Gastroesophageal sphincter (tissue), 4 donors: ENCODE results near the gene PCSK7. TPM values are rescaled to one million over a fixed set of nuclear protein-coding genes. Genes with fewer than 3 reads are reported as not detected.

Experiments
- ATAC-seq: fragments of 150-250 bp; one replicate; pipeline ENCODE4 v1.9.1; 2016; ENCODE audit warnings: mild to moderate bottlenecking, moderate library complexity
- H3K27ac ChIP-seq, 4 donors: fragments of 200-600 bp; sonication (generic) in 3 of 4; 1 replicate in 3 of 4; 2 replicates in 1 of 4; pipeline ENCODE4 v1.5.1; 2016 to 2019
- H3K27me3 ChIP-seq: fragments of 200-600 bp; sonication (generic); one replicate; pipeline ENCODE4 v1.5.1; 2019
- H3K36me3 ChIP-seq, 2 donors: fragments of 200-600 bp; sonication (generic); one replicate each; pipeline ENCODE4 v1.5.1; 2019; ENCODE audit warnings: control low read depth in 1 of 2
- H3K4me1 ChIP-seq, 3 donors: fragments of 200-600 bp; sonication (generic); 1 replicate in 2 of 3; 2 replicates in 1 of 3; pipeline ENCODE4 v1.5.1; 2016 to 2019; ENCODE audit warnings: control low read depth in 2 of 3
- H3K4me3 ChIP-seq, 2 donors: fragments of 200-600 bp; sonication (generic); one replicate each; pipeline ENCODE4 v1.5.1; 2019; ENCODE audit warnings: mild to moderate bottlenecking in 1 of 2, moderate library complexity in 1 of 2
- H3K9me3 ChIP-seq, 3 donors: fragments of 200-600 bp; sonication (generic); one replicate each; pipeline ENCODE4 v1.5.1; 2017 to 2019; ENCODE audit warnings: control low read depth in 2 of 3
- EP300 ChIP-seq: sonication (generic); formaldehyde crosslinking; IDR thresholded peaks from one replicate; pipeline ENCODE4 v1.6.1; 2017; ENCODE audit warnings: antibody characterized with exemption, mild to moderate bottlenecking
- POLR2A ChIP-seq, 2 donors: fragments of 450-650 bp; IDR thresholded peaks; one replicate each; pipeline ENCODE4 v1.6.1; 2017; ENCODE audit warnings: antibody characterized with exemption in 2 of 2, mild to moderate bottlenecking in 2 of 2, moderate library complexity in 1 of 2
- POLR2AphosphoS5 ChIP-seq: sonication (generic); formaldehyde crosslinking; IDR thresholded peaks from one replicate; pipeline ENCODE4 v1.6.1; 2017; ENCODE audit warnings: antibody characterized with exemption
- WGBS, 2 donors: methylation state at CpG; one replicate each; pipeline ENCODE4 v1.1.5; 2018; ENCODE audit warnings: low coverage in 1 of 2; 5-methylcytosine and 5-hydroxymethylcytosine counted together
- small RNA-seq, 4 donors: library from RNA; depleted of rRNA; stranded (forward); fragments of <200 nt; gene quantifications; one replicate each; pipeline ENCODE3, GENCODE V24; 2016
- total RNA-seq, 4 donors: library from RNA; depleted of rRNA; stranded (reverse); fragments of >200 nt; gene quantifications; one replicate each; pipeline ENCODE4 v1.1.0, GENCODE V29; 2016
- TF ChIP-seq, protein P1 (sequence below), 4 experiments: fragments of 200-600 bp in 2 of 4; fragments of 450-650 bp in 2 of 4; sonication (generic) in 1 of 4; IDR thresholded peaks; one replicate each; pipeline ENCODE4 v1.5.1; 2017 to 2019; ENCODE audit warnings: antibody characterized with exemption in 4 of 4, mild to moderate bottlenecking in 2 of 4, moderate library complexity in 2 of 4

Gene PCSK7
- total RNA-seq, 4 donors from 2014 or later: 28.9 to 40.5 (median 35.3) TPM

DNA sequence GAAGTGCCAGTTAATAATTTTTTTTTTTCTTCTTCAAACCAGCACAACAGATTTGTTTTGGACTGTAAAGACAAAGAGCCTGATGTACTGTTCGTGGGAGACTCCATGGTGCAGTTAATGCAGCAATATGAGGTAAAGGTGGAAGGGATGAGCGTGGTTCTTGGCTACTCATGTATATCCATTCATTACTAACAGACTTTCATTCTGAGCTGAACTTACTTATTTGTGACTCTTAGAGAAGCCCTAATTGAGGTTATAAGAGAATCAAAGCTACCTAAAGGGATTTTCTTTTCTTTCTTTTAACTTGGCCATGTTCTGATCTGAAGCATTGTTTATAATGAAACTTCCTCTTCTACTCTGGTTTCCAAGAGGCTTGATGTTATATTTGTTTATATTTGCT lies 72.0 kb downstream of the PCSK7 start:
- Histone ChIP-seq H3K27me3 (no peaks in the 10 kb centered on the region), H3K27ac (no peak overlapping the region), H3K4me3 (no peak overlapping the region), H3K9me3 (no peaks in the 10 kb centered on the region), H3K36me3 (peaks cover 0 to 71% of the 10 kb centered on the region in 2 donors), H3K4me1 (peaks cover 0 to 55% (median 0%) of the 10 kb centered on the region in 3 donors)
- 79 to 86% methylated on average over 2 of the region's 2 CpGs for WGBS, 2 donors
- no peak for ATAC-seq
- TF ChIP-seq POLR2AphosphoS5 (no peak), EP300 (no peak), POLR2A (IDR thresholded peaks at IDR 0.05) (no peak)
- TF ChIP-seq, protein P1, sequence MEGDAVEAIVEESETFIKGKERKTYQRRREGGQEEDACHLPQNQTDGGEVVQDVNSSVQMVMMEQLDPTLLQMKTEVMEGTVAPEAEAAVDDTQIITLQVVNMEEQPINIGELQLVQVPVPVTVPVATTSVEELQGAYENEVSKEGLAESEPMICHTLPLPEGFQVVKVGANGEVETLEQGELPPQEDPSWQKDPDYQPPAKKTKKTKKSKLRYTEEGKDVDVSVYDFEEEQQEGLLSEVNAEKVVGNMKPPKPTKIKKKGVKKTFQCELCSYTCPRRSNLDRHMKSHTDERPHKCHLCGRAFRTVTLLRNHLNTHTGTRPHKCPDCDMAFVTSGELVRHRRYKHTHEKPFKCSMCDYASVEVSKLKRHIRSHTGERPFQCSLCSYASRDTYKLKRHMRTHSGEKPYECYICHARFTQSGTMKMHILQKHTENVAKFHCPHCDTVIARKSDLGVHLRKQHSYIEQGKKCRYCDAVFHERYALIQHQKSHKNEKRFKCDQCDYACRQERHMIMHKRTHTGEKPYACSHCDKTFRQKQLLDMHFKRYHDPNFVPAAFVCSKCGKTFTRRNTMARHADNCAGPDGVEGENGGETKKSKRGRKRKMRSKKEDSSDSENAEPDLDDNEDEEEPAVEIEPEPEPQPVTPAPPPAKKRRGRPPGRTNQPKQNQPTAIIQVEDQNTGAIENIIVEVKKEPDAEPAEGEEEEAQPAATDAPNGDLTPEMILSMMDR (IDR thresholded peaks at IDR 0.05): no peak

- Histone ChIP-seq H3K9me3 (no peaks in the 10 kb centered on the region), H3K27me3 (no peaks in the 10 kb centered on the region), H3K27ac (no peak overlapping the region), H3K4me1 (peaks cover 0 to 66% (median 4%) of the 10 kb centered on the region in 3 donors), H3K4me3 (no peak overlapping the region), H3K36me3 (peaks cover 0 to 62% of the 10 kb centered on the region in 2 donors)
- no peak for ATAC-seq
- 100% methylated on average over 1 of the region's 2 CpGs; no CpG with 5 or more reads in 1 of the 2 donors for WGBS, 2 donors
- no peak for TF ChIP-seq POLR2A (IDR thresholded peaks at IDR 0.05)
- TF ChIP-seq POLR2AphosphoS5: no peak
- TF ChIP-seq, protein P1 (IDR thresholded peaks at IDR 0.05): no peak
- no peak for TF ChIP-seq EP300
These were observed 74.4 kb downstream of the PCSK7 start for GRCh38 chr11:117157507-117157906.

DNA sequence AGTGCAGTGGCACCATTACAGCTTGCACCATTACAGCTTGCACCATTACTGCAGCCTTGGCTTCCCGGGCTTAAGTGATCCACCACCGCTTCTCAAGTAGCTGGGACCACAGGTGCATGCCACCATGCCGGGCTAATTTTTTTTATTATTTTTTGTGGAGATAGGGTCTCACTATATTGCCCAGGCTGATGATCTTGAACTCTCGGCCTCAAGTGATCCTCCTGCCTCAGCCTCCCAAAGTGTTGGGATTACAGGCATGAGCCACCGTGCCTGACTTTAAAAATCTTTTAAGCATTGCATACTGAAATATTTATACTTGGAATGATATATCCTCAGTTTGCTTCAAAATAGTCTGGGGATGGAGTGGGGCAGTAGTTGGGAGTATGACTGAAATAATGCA lies 77.4 kb downstream of the PCSK7 start:
- Histone ChIP-seq H3K27ac (no peak overlapping the region), H3K36me3 (peaks cover 0 to 35% of the 10 kb centered on the region in 2 donors), H3K4me1 (peaks cover 0 to 85% (median 13%) of the 10 kb centered on the region in 3 donors), H3K4me3 (no peak overlapping the region), H3K9me3 (no peaks in the 10 kb centered on the region), H3K27me3 (no peaks in the 10 kb centered on the region)
- TF ChIP-seq, protein P1 (IDR thresholded peaks at IDR 0.05): no peak
- TF ChIP-seq POLR2A (IDR thresholded peaks at IDR 0.05) (no peak), EP300 (no peak), POLR2AphosphoS5 (no peak)
- WGBS, 2 donors: 97% methylated on average over 5 of the region's 5 CpGs; no CpG with 5 or more reads in 1 of the 2 donors
- no peak for ATAC-seq

Small RNAs within 50 kb of the gene (small RNA-seq; reads per million reads assigned to genes)
- gene RF00564: 0 reads per million in 4 donors

Other genes with a start within 250 kb of the PCSK7 start
- gene SIK3, start 133.6 kb downstream of the PCSK7 start, total RNA-seq: 10 to 100 TPM; 31.7 to 56.1 (median 45.3) TPM
- 10 to 100 TPM; 50.3 to 82.3 (median 63.2) TPM for gene PAFAH1B2, start 87.8 kb downstream of the PCSK7 start, total RNA-seq
- gene SIDT2, start 53.3 kb downstream of the PCSK7 start, total RNA-seq: 10 to 100 TPM; 15.3 to 50.1 (median 33.6) TPM
- over 10,000 TPM; 10,394 to 14,194 (median 13,050) TPM for gene TAGLN, start 32.7 kb downstream of the PCSK7 start, total RNA-seq
- 10 to 100 TPM; 14.8 to 21.2 (median 17.4) TPM for gene RNF214, start 598 bp upstream of the PCSK7 start, total RNA-seq
- 10 to 100 TPM in 2 of 4 donors, 1 to 10 TPM in 2; 4.8 to 13.1 (median 10.1) TPM for gene BACE1-AS, start 59.3 kb upstream of the PCSK7 start, total RNA-seq
- gene BACE1, start 84.2 kb upstream of the PCSK7 start, total RNA-seq: 10 to 100 TPM; 19.2 to 45.4 (median 22.2) TPM
- gene CEP164, start 95.8 kb upstream of the PCSK7 start, total RNA-seq: 10 to 100 TPM; 22.3 to 26.3 (median 25.0) TPM